Measurements from ENCODE around the gene PMP22. TPM values are rescaled to one million over a fixed set of nuclear protein-coding genes. Genes with fewer than 3 reads are reported as not detected.

The PMP22 gene
- total RNA-seq, 2 donors from 2014 or later = not detected

GRCh38 chr17:15270628-15271381 lies 5.7 kb upstream of the PMP22 start:
- no peak overlapping the region for H3K27ac Mint-ChIP-seq
- peaks cover 48% of the 10 kb centered on the region for H3K27me3 Mint-ChIP-seq (ENCODE audit: low read depth)
- H3K4me3 Mint-ChIP-seq = peak overlapping the region in 1 of 2 donors; percentile 20
- ATAC-seq (replicated peaks in 1 of 2) (peak; percentile 41 to 67), DNase-seq (peak in 1 of 2 donors; percentile 24)
- peaks cover 0 to 3% of the 10 kb centered on the region in 2 donors for H3K9me3 Mint-ChIP-seq
- peaks cover 1 to 2% of the 10 kb centered on the region in 2 donors for H3K36me3 Mint-ChIP-seq (ENCODE audit: insufficient read depth in 2 of 2)
- H3K4me1 Mint-ChIP-seq (ENCODE audit: low read depth) = peaks cover 7% of the 10 kb centered on the region

- no peak overlapping the region for H3K27ac Mint-ChIP-seq
- peaks cover 59% of the 10 kb centered on the region for H3K27me3 Mint-ChIP-seq (ENCODE audit: low read depth)
- DNase-seq = no peak
- ATAC-seq (replicated peaks in 1 of 2) = no peak
- H3K4me1 Mint-ChIP-seq (ENCODE audit: low read depth) = peaks cover 7% of the 10 kb centered on the region
- H3K4me3 Mint-ChIP-seq = no peak overlapping the region
- H3K36me3 Mint-ChIP-seq (ENCODE audit: insufficient read depth in 2 of 2) = peaks cover 1 to 2% of the 10 kb centered on the region in 2 donors
- peaks cover 0 to 3% of the 10 kb centered on the region in 2 donors for H3K9me3 Mint-ChIP-seq
Measured at GRCh38 chr17:15269780-15270089, 4.6 kb upstream of the PMP22 start.

- Mint-ChIP-seq H3K4me1 (ENCODE audit: low read depth) (peaks cover 7% of the 10 kb centered on the region), H3K4me3 (no peak overlapping the region), H3K9me3 (peaks cover 0 to 3% of the 10 kb centered on the region in 2 donors), H3K36me3 (ENCODE audit: insufficient read depth in 2 of 2) (no peaks in the 10 kb centered on the region), H3K27me3 (ENCODE audit: low read depth) (peaks cover 63% of the 10 kb centered on the region), H3K27ac (no peak overlapping the region)
- DNase-seq (no peak), ATAC-seq (replicated peaks in 1 of 2) (no peak)
Measured at GRCh38 chr17:15269087-15269779, 4.1 kb upstream of the PMP22 start.

GRCh38 chr17:15268461-15268860 lies 3.3 kb upstream of the PMP22 start:
- Mint-ChIP-seq H3K27me3 (ENCODE audit: low read depth) (peaks cover 63% of the 10 kb centered on the region), H3K9me3 (peaks cover 0 to under 1% of the 10 kb centered on the region in 2 donors), H3K36me3 (ENCODE audit: insufficient read depth in 2 of 2) (no peaks in the 10 kb centered on the region), H3K4me3 (no peak overlapping the region), H3K4me1 (ENCODE audit: low read depth) (peaks cover 7% of the 10 kb centered on the region), H3K27ac (no peak overlapping the region)
- no peak for ATAC-seq (replicated peaks in 1 of 2)
- no peak for DNase-seq

- ATAC-seq (replicated peaks in 1 of 2) (no peak), DNase-seq (no peak)
- H3K36me3 Mint-ChIP-seq (ENCODE audit: insufficient read depth in 2 of 2) = no peaks in the 10 kb centered on the region
- H3K27me3 Mint-ChIP-seq (ENCODE audit: low read depth) = peaks cover 65% of the 10 kb centered on the region
- H3K4me1 Mint-ChIP-seq (ENCODE audit: low read depth) = peaks cover 7% of the 10 kb centered on the region
- H3K9me3 Mint-ChIP-seq = no peaks in the 10 kb centered on the region
- H3K27ac Mint-ChIP-seq = no peak overlapping the region
- H3K4me3 Mint-ChIP-seq = no peak overlapping the region
Measured at GRCh38 chr17:15267996-15268395, 2.9 kb upstream of the PMP22 start.

- Mint-ChIP-seq H3K4me3 (no peak overlapping the region), H3K36me3 (ENCODE audit: insufficient read depth in 2 of 2) (no peaks in the 10 kb centered on the region), H3K27me3 (ENCODE audit: low read depth) (peaks cover 68% of the 10 kb centered on the region), H3K9me3 (no peaks in the 10 kb centered on the region), H3K27ac (no peak overlapping the region), H3K4me1 (ENCODE audit: low read depth) (peaks cover 17% of the 10 kb centered on the region)
- DNase-seq (no peak), ATAC-seq (replicated peaks in 1 of 2) (no peak)
Measured at GRCh38 chr17:15266325-15267125, 1.4 kb upstream of the PMP22 start.

GRCh38 chr17:15264542-15264941 lies 584 bp downstream of the PMP22 start:
- no peaks in the 10 kb centered on the region for H3K36me3 Mint-ChIP-seq (ENCODE audit: insufficient read depth in 2 of 2)
- peaks cover 25% of the 10 kb centered on the region for H3K4me1 Mint-ChIP-seq (ENCODE audit: low read depth)
- no peaks in the 10 kb centered on the region for H3K9me3 Mint-ChIP-seq
- peaks cover 84% of the 10 kb centered on the region for H3K27me3 Mint-ChIP-seq (ENCODE audit: low read depth)
- peak overlapping the region; percentile 33 for H3K27ac Mint-ChIP-seq
- ATAC-seq (replicated peaks in 1 of 2) (no peak), DNase-seq (no peak)
- no peak overlapping the region for H3K4me3 Mint-ChIP-seq

GRCh38 chr17:15263680-15264079 lies 1.4 kb downstream of the PMP22 start:
- no peak overlapping the region for H3K27ac Mint-ChIP-seq
- ATAC-seq (replicated peaks in 1 of 2) (no peak), DNase-seq (no peak)
- no peak overlapping the region for H3K4me3 Mint-ChIP-seq
- H3K4me1 Mint-ChIP-seq (ENCODE audit: low read depth) = peaks cover 25% of the 10 kb centered on the region
- no peaks in the 10 kb centered on the region for H3K9me3 Mint-ChIP-seq
- H3K36me3 Mint-ChIP-seq (ENCODE audit: insufficient read depth in 2 of 2) = no peaks in the 10 kb centered on the region
- H3K27me3 Mint-ChIP-seq (ENCODE audit: low read depth) = peaks cover 86% of the 10 kb centered on the region

GRCh38 chr17:15263206-15263579 lies 1.9 kb downstream of the PMP22 start:
- H3K4me1 Mint-ChIP-seq (ENCODE audit: low read depth) = peaks cover 25% of the 10 kb centered on the region
- H3K9me3 Mint-ChIP-seq = no peaks in the 10 kb centered on the region
- H3K27me3 Mint-ChIP-seq (ENCODE audit: low read depth) = peaks cover 86% of the 10 kb centered on the region
- H3K36me3 Mint-ChIP-seq (ENCODE audit: insufficient read depth in 2 of 2) = no peaks in the 10 kb centered on the region
- no peak overlapping the region for H3K4me3 Mint-ChIP-seq
- ATAC-seq (replicated peaks in 1 of 2) (no peak), DNase-seq (no peak)
- H3K27ac Mint-ChIP-seq = no peak overlapping the region

- Mint-ChIP-seq H3K27me3 (ENCODE audit: low read depth) (peaks cover 83% of the 10 kb centered on the region), H3K4me1 (ENCODE audit: low read depth) (peaks cover 25% of the 10 kb centered on the region), H3K27ac (no peak overlapping the region), H3K4me3 (peak overlapping the region; percentile 21 to 72), H3K9me3 (no peaks in the 10 kb centered on the region), H3K36me3 (ENCODE audit: insufficient read depth in 2 of 2) (no peaks in the 10 kb centered on the region)
- peak in 1 of 2 donors; percentile 9 for DNase-seq
- ATAC-seq (replicated peaks in 1 of 2) = no peak
Measured at GRCh38 chr17:15262291-15263205, 2.6 kb downstream of the PMP22 start.

- no peaks in the 10 kb centered on the region for H3K36me3 Mint-ChIP-seq (ENCODE audit: insufficient read depth in 2 of 2)
- no peaks in the 10 kb centered on the region for H3K9me3 Mint-ChIP-seq
- H3K4me3 Mint-ChIP-seq = peak overlapping the region; percentile 90 to 92
- ATAC-seq (replicated peaks in 1 of 2) = no peak
- H3K4me1 Mint-ChIP-seq (ENCODE audit: low read depth) = peaks cover 32% of the 10 kb centered on the region
- peaks cover 83% of the 10 kb centered on the region for H3K27me3 Mint-ChIP-seq (ENCODE audit: low read depth)
- H3K27ac Mint-ChIP-seq = no peak overlapping the region
- DNase-seq = no peak
Measured at GRCh38 chr17:15261802-15262290, 3.3 kb downstream of the PMP22 start.

GRCh38 chr17:15261258-15261801 lies 3.8 kb downstream of the PMP22 start:
- Mint-ChIP-seq H3K4me1 (ENCODE audit: low read depth) (peaks cover 36% of the 10 kb centered on the region), H3K27me3 (ENCODE audit: low read depth) (peaks cover 83% of the 10 kb centered on the region), H3K27ac (no peak overlapping the region), H3K36me3 (ENCODE audit: insufficient read depth in 2 of 2) (no peaks in the 10 kb centered on the region), H3K9me3 (no peaks in the 10 kb centered on the region), H3K4me3 (peak overlapping the region; percentile 90 to 92)
- peak; percentile 25 to 27 for ATAC-seq (replicated peaks in 1 of 2)
- peak in 1 of 2 donors; percentile 14 for DNase-seq
